Measurements from ENCODE around the gene SLCO3A1. TPM values are rescaled to one million over a fixed set of nuclear protein-coding genes. Genes with fewer than 3 reads are reported as not detected.
A peak's percentile ranks its signal among the peaks of the same experiment; 100 is the strongest.

The SLCO3A1 gene
- total and polyA plus RNA-seq, 8 donors, result 2.4 to 38.8 (median 7.7) TPM

- Histone ChIP-seq H3K4me1 (peaks cover 24 to 72% (median 42%) of the 10 kb centered on the region in 4 donors), H3K36me3 (no peaks in the 10 kb centered on the region), H3K27me3 (no peaks in the 10 kb centered on the region), H3K27ac (peak overlapping the region; percentile 63 to 89 (median 85)), H3K4me3 (no peak overlapping the region), H3K9me3 (no peaks in the 10 kb centered on the region)
- TF ChIP-seq EP300 (IDR thresholded peaks at IDR 0.05), result no peak
- no peak for TF ChIP-seq POLR2A (IDR thresholded peaks at IDR 0.05)
- TF ChIP-seq POLR2AphosphoS5 (IDR thresholded peaks at IDR 0.05), result no peak
- TF ChIP-seq CTCF (IDR thresholded peaks at IDR 0.05), result no peak
- intact Hi-C loops (cut with DNase I; ENCODE audit: low total_unique reads), result no loop called here
- WGBS, 5 donors, result 58 to 82% (median 74%) methylated on average over 8 of the region's 8 CpGs
- no peak for DNase-seq
These were observed 13.5 kb downstream of the SLCO3A1 start for GRCh38 chr15:91866971-91867372.

DNA sequence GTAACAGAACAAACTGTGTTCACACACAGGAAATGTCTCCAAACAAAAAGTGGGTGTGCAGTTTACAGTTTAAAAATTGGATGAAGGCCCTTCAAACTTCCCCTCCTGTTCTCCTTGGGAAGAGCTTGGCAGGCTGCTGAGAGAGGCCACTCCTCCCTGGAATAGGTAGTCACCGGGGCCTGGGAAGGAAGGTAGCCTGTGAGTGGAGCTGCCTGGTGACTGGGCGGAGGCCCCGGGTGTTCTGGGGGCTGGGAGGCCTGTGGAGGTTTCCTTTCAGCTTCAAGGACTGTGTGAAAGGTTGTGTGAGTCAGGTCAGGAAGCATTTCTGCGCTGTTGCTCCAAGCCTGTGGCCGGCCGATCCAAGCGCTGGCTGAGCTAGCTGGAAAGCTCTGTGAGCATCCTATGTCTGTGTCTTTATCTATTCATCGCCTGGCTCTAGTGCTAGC is 14.1 kb downstream of the SLCO3A1 start:
- TF ChIP-seq POLR2A (IDR thresholded peaks at IDR 0.05) (no peak), POLR2AphosphoS5 (IDR thresholded peaks at IDR 0.05) (peak; percentile 4 to 71 (median 46))
- DNase-seq, result peak; percentile 81 to 91
- Histone ChIP-seq H3K4me3 (no peak overlapping the region), H3K27me3 (no peaks in the 10 kb centered on the region), H3K4me1 (peaks cover 24 to 65% (median 45%) of the 10 kb centered on the region in 4 donors), H3K27ac (peak overlapping the region; percentile 63 to 89 (median 85)), H3K36me3 (no peaks in the 10 kb centered on the region), H3K9me3 (no peaks in the 10 kb centered on the region)
- intact Hi-C loops (cut with DNase I; ENCODE audit: low total_unique reads), result no loop called here
- 17 to 34% (median 20%) methylated on average over 8 of the region's 8 CpGs for WGBS, 5 donors

DNA sequence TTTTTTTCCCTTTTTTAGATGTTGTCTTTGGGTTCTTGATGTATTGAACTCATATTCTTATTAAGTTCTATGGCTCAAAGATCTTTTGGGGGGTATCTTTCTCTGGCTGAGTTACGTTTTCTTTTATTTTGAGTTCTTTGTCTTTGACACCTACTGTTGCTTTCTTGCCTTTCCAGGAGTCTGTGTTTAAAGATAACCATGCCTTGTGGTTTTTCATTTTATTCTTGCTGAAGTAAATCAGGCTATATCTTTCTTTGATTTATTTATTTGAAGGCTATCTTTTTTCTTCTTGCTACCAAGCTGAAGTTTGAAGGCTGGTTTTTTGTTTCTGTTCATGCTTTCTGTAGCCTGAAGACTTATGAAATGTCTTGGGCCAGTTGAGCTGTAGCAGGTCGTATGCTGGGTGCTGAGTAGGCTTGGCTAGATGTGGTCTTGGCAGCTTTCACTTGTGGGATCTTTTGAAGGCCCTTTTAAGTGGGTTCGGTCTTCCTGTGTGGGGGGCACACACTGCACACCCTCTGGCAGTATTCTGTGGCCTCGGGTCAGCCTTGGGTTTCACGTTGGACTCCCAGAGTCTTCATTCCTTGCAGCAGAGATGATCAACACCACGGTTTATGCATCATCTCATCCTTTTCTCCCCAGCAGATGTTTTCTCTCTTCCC is 17.5 kb downstream of the SLCO3A1 start:
- Histone ChIP-seq H3K27ac (no peak overlapping the region), H3K9me3 (no peaks in the 10 kb centered on the region), H3K27me3 (no peaks in the 10 kb centered on the region), H3K4me3 (no peak overlapping the region), H3K4me1 (peaks cover 21 to 34% (median 27%) of the 10 kb centered on the region in 4 donors), H3K36me3 (no peaks in the 10 kb centered on the region)
- no peak for TF ChIP-seq POLR2AphosphoS5 (IDR thresholded peaks at IDR 0.05)
- TF ChIP-seq POLR2A (IDR thresholded peaks at IDR 0.05), result no peak
- no peak for TF ChIP-seq EP300 (IDR thresholded peaks at IDR 0.05)
- no peak for TF ChIP-seq CTCF (IDR thresholded peaks at IDR 0.05)
- intact Hi-C loops (cut with DNase I; ENCODE audit: low total_unique reads), result no loop called here
- no peak for DNase-seq
- 76 to 84% (median 81%) methylated on average over 6 of the region's 6 CpGs for WGBS, 5 donors

DNA sequence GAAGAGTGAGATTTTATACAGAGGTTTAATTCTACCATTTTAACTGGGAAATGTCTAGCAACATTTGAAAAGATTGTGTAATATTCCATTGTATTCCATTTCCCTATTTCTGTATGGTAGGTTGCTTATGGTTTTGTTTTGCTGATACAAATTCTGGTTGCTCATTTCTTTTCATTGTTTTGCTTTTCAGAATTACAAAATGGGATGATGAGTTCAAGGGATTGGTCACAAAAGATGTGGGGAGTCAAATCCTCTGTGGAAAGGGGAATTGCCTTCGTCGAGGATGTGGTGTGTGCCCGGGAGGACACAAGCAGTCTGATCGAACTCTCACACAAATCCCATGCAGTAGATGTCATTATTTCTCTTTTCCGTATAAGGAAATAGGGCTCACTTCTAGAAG is 18.3 kb downstream of the SLCO3A1 start:
- H3K4me3 ChIP-seq, result no peak overlapping the region
- intact Hi-C loops (cut with DNase I; ENCODE audit: low total_unique reads), result no loop called here
- H3K36me3 ChIP-seq, result no peaks in the 10 kb centered on the region
- 91 to 96% (median 94%) methylated on average over 5 of the region's 5 CpGs for WGBS, 5 donors
- peaks cover 13 to 26% (median 19%) of the 10 kb centered on the region in 4 donors for H3K4me1 ChIP-seq
- peak overlapping the region in 1 of 5 donors; percentile 65 for H3K27ac ChIP-seq
- TF ChIP-seq POLR2AphosphoS5 (IDR thresholded peaks at IDR 0.05), result no peak
- TF ChIP-seq CTCF (IDR thresholded peaks at IDR 0.05), result no peak
- TF ChIP-seq EP300 (IDR thresholded peaks at IDR 0.05), result no peak
- no peak for TF ChIP-seq POLR2A (IDR thresholded peaks at IDR 0.05)
- no peaks in the 10 kb centered on the region for H3K9me3 ChIP-seq
- H3K27me3 ChIP-seq, result no peaks in the 10 kb centered on the region
- no peak for DNase-seq
